ENCODE results near the gene HEPACAM2. TPM values are rescaled to one million over a fixed set of nuclear protein-coding genes. Genes with fewer than 3 reads are reported as not detected.

Gene HEPACAM2
- not detected in 2 replicates for total RNA-seq

DNA sequence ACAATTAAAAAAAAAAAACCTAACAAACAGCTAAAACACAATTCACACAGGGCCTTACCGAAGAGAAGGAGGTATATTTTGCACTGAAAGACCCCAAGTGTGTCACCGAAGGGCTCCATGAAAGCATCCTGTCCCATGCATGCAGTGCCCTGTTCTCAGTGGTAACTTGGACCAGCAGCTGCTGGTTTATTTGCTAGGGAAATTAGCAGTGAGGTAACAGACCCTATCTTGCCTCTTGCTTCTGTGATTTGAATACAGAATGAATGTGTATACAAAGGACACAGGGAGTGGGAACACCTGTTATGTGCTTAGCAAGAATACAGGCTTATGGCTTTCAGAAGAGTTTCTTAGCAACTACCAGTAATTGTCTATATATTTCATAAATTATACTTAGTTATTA is at the start of gene HEPACAM2:
Gene HEPACAM2, minus strand, starts transcription at position 160 of the 400 bp plus-strand sequence.

DNA sequence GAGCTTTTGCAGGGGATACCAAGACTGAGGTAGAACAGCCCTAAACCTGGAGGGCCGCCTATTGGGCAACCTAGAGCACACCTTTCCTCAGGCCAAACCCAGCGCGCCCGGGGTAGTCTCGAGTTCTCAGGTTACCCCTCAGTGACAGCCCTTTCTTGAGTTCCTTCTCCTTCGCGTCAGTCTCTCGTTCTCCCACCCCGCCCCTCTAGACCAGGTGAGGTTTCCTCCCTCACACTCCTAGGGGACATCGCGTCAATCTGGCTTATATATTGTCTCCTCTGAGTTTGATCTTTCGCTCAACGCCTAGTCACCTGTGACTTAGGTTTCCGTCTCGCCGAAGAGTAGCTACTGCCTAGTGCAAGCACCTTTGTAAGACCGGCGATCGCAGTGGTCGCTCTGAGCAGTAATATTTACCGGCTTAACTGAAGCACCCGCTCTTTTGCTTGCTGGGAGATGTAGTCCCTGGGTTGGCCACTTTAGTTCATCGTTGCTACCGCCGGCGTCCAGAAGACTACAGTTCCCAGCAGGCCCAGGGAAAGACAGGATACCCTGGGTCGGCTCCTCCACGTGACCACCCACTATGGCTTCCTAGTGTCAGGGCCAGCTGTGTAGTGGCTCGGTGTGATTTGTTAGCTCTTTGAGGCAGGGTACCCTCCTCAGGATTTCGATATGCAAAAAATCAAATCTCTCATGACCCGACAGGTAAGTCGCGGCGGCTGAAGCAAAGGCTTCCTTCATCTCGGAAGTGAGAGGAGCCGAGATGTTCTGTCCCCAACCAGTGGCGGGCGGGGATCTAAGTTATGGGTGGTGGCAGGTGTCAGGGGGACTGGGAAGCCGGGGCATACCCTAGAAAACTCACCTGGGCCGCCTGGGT is 5.8 kb upstream of the HEPACAM2 start, which contains the start of gene VPS50:
Gene VPS50, plus strand, starts transcription at position 568 of the 874 bp plus-strand sequence. Its CDS starts 102 bp downstream, at position 670.

DNA sequence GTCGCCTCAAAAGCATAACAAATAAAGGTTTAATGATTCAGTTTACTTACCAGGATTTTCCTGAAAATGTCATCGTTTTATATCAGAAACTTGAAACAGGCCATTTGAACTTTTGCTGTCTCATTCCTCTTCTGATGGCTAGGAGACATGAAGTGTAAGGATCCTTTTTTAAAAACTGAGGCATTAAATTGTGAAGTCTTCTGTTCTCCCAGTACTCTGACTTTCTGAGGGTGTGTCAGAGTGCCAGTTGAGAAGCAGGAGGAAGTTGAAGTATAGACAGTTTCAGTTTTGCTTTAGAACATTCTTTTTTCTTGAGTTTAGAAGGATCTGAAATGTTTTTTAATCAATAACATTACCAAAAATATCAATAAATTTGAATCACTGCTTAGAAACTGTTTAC is 78.1 kb downstream of the HEPACAM2 start, which contains the start of gene SAMD9L:
Gene SAMD9L, minus strand, starts transcription at position 242 of the 400 bp plus-strand sequence. CDS start 12,414 bp downstream, outside the sequence.

Other genes with a start within 250 kb of the HEPACAM2 start
- gene SAMD9, start 108.5 kb downstream of the HEPACAM2 start, total RNA-seq, result 22.2 and 27.3 TPM in 2 replicates
- gene SAMD9L, start 78.1 kb downstream of the HEPACAM2 start, total RNA-seq, result 26.8 and 39.3 TPM in 2 replicates
- 25.5 and 36.0 TPM in 2 replicates for gene VPS50, start 5.9 kb upstream of the HEPACAM2 start, total RNA-seq

All from hair follicle dermal papilla cell (primary cell).